RPMI7951 (cell line): ENCODE measurements around the gene SLC34A3. TPM values are rescaled to one million over a fixed set of nuclear protein-coding genes. Genes with fewer than 3 reads are reported as not detected.
A peak's percentile ranks its signal among the peaks of the same experiment; 100 is the strongest.

Source experiments
- DNase-seq: peaks from one replicate; pipeline ENCODE4 v3.0.0-alpha.2; 2012; ENCODE audit warnings: low read depth
- total RNA-seq: library from RNA; depleted of rRNA; stranded (reverse); fragments of >200 nt; shearing (Covaris generic); gene quantifications from 2 replicates; pipeline ENCODE4 v1.2.3, GENCODE V29; 2014; rRNA removed

Gene SLC34A3
- total RNA-seq, result not detected in 2 replicates

DNA sequence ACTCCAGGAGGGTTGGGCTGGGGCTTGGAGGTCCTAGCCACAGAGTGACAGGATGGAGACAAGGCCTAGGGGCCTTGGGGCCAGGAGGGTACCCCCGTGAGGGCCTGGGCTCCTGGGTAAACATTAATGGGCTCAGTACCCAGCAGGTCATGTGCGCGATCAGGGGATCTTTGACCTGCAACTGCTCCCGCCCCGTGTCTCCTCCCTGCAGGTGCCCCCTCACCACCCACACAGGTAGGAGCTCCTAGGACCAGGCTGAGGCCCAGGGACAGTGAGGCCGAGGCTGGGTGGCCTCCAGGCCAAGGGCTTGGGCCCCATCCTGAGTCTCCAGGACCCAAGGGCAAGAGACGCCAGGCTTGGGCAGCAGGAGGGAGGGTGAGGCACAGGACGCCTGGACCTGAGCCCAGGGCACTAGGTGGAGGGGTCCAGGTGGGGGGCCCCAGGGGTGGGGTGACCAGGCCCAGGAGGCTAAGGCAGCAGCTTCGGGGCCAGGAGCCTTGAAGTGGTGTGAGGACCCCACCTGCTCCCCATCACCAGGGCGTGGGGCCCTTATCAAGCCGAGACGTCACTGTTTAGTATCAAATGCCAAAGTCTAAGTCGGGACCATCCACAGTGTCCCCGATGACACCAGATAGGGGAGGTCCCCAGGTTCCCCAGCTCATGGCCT, at the start of gene SLC34A3:
Gene SLC34A3, plus strand, starts transcription at position 197 of the 667 bp plus-strand sequence. CDS start 802 bp downstream, outside the sequence.
- DNase-seq, result no peak

DNA sequence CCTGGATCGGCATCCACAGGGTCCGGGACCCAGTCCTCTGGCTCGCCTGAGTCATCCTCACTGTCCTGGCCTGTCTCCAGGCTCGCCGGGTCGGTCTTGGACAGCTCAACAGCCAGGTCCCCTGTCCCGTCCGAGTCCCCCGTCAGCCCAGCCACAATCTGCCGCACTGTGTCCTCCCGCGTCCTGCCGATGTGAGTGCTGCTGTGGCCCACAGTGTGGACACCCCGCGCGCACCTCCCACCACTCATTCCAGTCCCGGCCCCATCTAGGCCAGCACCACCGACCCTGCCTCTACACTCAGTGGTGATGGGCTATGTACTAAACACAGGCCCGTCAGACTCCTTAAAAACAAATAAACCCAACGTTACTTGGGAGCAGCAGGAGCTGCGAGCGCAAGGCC, 49.0 kb upstream of the SLC34A3 start:
- DNase-seq, result no peak

- DNase-seq, result no peak
These were observed 47.9 kb upstream of the SLC34A3 start for GRCh38 chr9:137182836-137183235.

DNA sequence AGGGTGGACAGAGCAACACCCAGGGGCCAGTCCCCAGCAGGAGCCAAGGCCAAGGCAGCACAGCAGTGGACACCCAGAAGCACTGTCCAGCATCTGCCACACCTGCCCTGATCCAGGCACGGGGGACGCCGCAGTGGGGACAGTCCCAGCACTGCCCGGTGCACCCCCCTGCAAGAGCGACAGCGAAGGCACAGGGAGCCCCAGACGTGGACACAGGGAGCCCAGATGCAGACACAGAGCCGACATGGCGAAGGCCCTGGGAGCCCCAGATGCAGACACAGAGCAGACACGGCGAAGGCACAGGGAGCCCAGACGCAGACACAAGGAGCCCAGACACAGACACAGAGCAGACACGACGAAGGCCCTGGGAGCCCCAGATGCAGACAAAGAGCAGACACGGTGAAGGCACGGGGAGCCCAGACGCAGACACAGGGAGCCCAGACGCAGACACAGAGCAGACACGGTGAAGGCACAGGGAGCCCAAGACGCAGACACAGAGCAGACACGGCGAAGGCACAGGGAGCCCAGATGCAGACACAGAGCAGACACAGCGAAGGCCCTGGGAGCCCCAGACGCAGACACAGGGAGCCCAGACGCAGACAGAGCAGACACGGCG, 46.6 kb upstream of the SLC34A3 start:
- no peak for DNase-seq

- no peak for DNase-seq
These were observed 45.6 kb upstream of the SLC34A3 start for GRCh38 chr9:137184881-137185660.

DNA sequence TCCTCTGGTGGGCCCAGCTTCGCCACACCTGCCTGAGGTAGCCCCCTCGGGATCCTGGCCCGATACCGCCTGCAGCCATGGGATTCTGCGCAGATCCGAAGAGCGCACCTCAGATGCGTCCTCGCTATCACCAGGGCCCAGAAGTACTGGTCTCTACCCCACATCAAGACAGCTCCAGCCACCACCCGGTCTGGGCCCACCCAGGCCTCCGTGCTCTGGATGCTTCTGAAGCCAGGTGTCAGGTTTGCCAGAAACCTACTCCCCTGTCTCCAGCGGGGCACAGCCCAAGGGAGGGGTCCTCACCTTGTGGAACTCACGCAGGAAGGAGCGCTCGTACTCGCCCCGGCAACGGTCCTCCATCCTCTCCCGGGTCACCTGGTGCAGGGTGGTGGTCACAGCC, 44.8 kb upstream of the SLC34A3 start:
- no peak for DNase-seq

- DNase-seq, result no peak
These were observed 44.3 kb upstream of the SLC34A3 start for GRCh38 chr9:137186385-137186784.

DNA sequence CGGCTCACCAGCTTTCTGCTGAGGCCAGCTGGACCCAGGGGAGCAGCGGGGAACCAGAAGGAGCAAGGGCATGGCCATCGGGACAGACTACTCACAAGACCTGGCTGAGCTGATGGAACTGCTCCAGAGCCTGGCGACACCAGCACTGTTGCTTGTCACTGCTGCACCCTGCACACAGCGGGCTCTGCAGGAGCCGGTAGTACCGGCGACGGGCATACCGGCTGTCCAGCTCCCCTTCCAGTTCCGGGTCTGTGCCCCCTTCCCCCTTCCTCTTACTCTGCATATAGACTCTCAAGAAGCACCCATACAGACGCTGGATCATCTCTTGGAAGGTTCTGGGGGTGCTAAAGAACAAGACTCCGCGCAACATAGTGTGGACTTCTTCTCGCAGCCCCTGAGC, 43.3 kb upstream of the SLC34A3 start:
- DNase-seq, result no peak

DNA sequence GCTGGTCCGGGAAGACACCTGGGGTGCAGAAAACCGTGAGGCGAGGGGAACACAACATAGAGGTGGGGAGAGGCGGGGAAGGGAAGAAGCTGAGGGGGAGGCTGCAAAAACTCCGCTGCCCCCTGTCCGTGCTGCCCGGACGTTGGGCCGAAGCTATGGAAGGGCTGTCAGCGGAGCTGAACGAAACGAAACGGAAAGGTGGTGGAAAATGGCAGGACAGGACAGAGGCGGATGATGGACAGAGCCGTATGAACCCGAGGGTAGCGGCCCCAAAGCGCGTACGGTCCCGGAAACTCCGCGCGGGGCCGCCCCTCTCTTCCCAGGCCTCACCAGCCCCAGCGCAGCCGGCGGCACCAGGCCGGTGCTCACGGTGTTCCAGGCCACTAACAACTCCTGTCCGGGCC, 42.6 kb upstream of the SLC34A3 start:
- no peak for DNase-seq

- DNase-seq, result peak; percentile 89
These were observed 42.0 kb upstream of the SLC34A3 start, which contains the start of the genes ANAPC2 and SSNA1 for GRCh38 chr9:137188490-137189296. ANAPC2 (minus strand) TSS chr9:137188560; CDS start chr9:137188532, 28 bp downstream. SSNA1 (plus strand) TSS chr9:137188676; CDS start chr9:137188727, 51 bp downstream.

GRCh38 chr9:137189297-137190295, 41.1 kb upstream of the SLC34A3 start:
- no peak for DNase-seq

GRCh38 chr9:137190315-137190856, 40.3 kb upstream of the SLC34A3 start:
- DNase-seq, result no peak

- DNase-seq, result no peak
These were observed 39.5 kb upstream of the SLC34A3 start for GRCh38 chr9:137191245-137191644.

- DNase-seq, result no peak
These were observed 38.8 kb upstream of the SLC34A3 start for GRCh38 chr9:137191691-137192447.

GRCh38 chr9:137192448-137192780, 38.3 kb upstream of the SLC34A3 start:
- no peak for DNase-seq

DNA sequence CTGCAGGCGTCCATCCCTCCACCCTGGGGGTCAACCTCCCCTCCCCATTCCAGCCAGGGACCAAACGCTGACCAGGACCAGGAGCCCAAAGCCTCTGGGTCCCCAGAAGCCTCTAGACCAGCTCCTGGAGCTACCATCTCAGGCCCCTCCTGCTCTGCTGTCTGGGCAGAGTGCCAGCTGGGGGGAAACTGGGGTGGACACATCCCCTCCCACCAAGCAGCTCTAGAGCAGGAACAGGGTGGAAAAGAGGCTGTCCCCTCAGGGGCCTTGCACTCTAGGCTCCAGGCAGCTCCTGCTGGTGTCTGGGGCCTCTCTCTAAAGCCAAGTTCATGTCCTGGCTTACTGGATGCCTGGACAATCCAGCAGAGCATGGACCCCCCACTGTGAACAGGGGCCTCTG, 37.8 kb upstream of the SLC34A3 start:
- DNase-seq, result no peak

- no peak for DNase-seq
These were observed 36.9 kb upstream of the SLC34A3 start for GRCh38 chr9:137193771-137194170.

DNA sequence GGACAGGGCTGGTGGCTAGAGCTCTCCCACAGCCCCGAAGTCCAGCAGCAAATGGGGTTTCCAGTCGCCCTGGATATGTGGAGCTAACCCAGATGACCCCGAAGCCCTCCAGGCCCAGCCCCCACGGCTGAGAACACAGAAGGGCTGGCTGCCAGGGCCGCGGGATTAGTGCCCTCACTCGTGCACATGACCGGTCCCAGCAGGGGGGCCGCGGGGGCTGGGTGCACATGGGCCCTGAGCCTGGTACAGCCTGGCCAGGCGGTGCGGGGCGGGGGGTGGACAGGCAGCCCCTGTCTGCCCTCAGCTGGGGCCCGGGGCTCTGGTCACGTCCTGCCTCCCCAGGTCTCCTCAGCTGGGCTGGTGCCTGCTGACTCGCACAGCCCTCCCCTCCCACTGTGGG, 36.3 kb upstream of the SLC34A3 start:
- DNase-seq, result no peak

DNA sequence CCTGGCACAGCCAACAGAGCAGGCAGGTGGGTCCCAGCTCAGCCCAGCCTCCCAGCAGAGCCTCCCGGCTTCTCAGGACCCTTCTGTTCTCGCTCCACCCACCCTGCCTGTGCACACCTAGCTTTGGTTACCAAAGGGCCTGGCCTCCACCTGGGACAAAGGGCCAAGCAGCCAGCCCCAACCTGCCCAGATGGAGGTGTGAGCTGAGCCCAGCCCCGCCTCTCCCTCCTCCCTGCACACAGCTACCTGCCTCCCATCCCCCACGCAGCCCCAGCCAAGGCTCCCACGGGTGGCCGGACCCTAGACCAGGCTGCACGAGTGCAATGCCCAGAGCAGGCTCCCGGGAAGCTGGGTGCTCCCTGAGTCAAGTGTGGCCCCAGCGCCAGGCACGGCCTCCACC, 35.8 kb upstream of the SLC34A3 start:
- DNase-seq, result no peak
